ENCODE results near the gene ADAM19.
A peak's percentile ranks its signal among the peaks of the same experiment; 100 is the strongest.

The ADAM19 gene, protein sequence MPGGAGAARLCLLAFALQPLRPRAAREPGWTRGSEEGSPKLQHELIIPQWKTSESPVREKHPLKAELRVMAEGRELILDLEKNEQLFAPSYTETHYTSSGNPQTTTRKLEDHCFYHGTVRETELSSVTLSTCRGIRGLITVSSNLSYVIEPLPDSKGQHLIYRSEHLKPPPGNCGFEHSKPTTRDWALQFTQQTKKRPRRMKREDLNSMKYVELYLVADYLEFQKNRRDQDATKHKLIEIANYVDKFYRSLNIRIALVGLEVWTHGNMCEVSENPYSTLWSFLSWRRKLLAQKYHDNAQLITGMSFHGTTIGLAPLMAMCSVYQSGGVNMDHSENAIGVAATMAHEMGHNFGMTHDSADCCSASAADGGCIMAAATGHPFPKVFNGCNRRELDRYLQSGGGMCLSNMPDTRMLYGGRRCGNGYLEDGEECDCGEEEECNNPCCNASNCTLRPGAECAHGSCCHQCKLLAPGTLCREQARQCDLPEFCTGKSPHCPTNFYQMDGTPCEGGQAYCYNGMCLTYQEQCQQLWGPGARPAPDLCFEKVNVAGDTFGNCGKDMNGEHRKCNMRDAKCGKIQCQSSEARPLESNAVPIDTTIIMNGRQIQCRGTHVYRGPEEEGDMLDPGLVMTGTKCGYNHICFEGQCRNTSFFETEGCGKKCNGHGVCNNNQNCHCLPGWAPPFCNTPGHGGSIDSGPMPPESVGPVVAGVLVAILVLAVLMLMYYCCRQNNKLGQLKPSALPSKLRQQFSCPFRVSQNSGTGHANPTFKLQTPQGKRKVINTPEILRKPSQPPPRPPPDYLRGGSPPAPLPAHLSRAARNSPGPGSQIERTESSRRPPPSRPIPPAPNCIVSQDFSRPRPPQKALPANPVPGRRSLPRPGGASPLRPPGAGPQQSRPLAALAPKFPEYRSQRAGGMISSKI

DNA sequence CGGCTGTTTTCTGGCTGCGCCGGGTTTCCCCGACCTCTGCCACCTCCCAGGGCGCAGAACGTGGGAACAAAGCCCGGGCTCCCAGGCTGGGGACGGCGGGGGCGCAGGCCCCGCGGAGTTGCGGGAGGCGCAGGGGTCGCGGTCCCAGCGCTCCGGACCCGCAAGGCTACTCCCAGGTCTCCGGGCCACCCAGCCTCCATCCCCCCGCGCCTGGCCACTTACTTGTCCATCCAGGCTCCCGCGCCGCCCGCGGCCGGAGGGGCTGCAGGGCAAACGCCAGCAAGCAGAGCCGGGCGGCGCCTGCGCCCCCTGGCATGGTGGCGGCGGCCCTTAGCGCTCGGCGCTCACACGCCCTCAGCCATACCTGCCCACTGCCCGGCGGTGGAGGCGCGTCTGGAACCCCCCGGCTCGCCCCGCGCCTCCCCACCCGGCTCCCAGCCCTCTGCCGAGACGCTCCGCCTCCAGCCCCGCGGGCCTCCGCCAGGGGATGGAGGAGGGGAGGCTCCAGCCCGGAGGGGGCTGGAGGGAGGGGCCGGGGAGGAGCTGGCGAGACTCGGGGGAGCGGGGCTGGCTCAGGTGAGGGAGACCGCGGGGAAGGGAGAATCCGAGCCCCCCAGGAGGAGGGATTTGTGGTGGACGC, at the start of gene ADAM19:
Gene ADAM19, minus strand, starts transcription at position 395 of the 640 bp plus-strand sequence. Its CDS starts 79 bp downstream, at position 316.
- DNase-seq (ENCODE audit: low read depth in 2 of 2, low spot score in 1 of 2), result no peak

DNA sequence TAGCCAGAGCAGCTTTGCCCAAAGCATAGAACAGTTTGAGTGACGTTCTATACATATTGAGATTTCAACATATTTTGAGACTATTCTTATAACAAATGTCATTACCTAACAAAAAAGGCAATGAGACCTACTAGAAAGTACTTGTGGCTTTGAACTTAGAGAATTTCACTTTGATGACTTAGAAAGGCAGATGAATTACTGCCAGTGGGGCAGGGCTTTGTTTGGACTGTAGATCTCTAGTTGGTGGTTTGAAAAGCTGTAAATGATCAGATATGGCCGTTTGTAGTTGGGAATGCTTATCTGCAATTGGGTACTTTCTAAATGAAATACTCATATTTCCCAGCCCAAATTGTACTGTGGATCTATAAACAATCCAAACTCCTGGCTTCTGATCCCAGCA, 48.6 kb upstream of the ADAM19 start:
- DNase-seq (ENCODE audit: low read depth in 2 of 2, low spot score in 1 of 2), result no peak

DNA sequence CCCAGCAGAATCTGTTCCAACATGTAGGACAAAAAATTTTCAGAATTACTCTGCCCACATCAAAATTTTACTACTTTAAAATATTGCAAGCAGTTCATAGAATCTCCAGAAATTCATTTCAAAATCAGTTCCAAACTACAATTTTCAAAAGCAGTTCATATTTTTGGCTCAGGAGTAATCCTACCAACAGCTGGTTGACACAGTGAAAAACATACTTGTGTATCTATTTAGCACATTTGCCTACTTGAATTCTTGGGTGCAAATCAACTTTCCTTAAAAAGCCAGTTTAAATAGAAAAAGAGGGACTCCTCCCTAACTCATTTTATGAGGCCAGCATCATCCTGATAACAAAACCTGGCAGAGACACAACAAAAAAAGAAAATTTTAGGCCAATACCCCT, 45.2 kb upstream of the ADAM19 start:
- no peak for DNase-seq (ENCODE audit: low read depth in 2 of 2, low spot score in 1 of 2)

DNA sequence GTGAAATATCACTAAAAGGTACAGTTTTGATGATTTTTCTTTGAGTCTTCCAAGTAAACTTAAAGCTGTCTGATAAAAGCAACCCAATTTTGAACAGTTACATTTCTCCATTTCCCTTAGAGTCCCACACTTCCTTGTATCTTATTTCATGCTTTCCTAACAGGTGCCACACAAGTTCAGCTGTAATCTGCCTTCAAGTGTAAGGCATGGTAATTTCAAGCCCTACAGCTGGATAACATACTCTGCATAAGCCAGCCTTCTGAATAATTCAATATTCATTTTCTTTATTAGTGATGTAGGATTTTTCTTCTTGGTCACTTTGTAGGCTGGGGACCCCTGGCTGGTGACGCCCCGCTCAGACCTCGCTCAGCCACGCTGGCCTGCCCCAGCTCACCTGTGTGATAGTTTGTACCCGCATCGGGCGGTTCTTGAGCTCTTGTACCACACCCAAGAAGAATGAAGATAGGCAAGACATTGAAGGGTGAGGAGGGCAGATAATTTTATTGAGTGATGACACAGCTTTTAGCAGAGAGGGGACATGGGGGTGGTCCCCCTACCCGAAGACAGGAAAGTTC, 42.7 kb upstream of the ADAM19 start:
- no peak for DNase-seq (ENCODE audit: low read depth in 2 of 2, low spot score in 1 of 2)

DNA sequence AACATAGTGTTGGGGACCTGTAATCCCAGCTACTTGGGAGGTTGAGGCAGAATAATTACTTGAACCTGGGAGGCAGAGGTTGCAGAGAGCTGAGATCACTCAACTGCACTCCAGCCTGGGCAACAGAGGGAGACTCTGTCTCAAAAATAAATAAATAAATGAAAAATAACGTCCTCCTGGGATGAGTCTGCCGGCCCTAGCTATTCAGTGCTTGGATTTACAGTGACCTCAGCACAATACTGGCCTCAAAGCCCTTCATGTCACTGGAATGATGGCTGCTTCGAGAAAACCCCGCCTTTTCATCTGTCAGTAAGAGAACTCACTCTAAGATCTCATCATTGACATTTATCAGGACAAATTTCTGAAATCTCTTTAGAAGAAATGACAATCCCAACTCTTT, 41.2 kb upstream of the ADAM19 start:
- no peak for DNase-seq (ENCODE audit: low read depth in 2 of 2, low spot score in 1 of 2)

DNA sequence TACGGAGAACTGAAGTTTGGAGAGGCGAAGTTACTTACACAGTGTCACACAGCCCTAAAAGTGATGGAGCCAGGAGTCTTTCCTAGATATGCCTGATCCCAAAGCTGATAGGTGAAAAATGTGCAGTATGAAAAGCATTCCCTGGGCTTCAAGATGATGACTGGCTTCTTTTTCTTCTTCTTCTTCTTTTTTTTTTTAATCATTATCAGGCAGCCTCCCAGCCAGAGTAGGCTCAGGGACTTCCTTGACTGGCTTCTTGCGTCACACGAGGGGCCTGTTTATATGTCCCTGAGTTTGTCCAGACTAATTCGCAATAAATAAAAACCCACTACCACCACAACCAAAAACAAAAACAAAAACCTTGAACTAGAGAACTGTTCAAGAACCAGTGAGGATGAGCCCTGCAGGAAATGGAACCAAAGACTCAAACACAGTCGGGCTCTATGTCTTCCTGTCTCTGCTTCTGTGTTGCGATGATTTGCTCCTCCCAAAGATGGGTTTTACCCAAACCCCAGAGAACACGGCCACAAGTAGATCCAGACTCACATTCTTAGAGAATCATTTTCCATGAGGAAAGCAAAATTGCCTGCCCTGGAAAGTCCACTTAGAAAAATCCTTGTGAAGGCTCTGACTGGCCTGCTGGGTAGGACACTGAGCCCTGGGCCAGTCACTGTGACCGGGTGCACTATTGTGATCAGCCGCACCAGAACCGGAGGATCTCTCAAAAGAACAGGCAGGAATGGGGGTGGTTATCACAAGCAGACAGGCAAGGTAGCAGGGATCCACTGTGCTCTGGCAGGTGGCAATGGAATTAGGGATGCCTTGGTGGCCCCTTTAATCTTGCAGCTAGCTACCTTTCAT, 38.0 kb upstream of the ADAM19 start:
- no peak for DNase-seq (ENCODE audit: low read depth in 2 of 2, low spot score in 1 of 2)

DNA sequence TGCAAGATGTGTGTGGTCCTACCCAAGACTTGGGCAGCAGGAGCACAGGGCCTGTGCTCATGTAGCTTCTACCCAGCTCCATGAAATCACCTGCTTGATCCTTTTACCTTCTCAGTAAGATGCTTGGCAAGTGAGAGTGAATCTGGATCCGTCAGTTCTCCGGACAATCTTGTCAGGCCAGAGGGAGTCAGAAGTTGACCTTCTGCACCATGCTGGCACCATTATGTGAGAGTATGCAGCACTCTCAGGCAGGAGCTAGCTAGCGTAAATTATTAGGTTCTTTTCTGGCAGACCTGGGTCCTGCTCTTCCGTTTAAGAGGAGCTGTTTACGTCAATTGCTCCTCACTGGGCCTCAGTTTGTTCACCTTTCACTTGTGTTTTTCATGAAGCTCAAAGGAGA, 37.0 kb upstream of the ADAM19 start:
- no peak for DNase-seq (ENCODE audit: low read depth in 2 of 2, low spot score in 1 of 2)

DNA sequence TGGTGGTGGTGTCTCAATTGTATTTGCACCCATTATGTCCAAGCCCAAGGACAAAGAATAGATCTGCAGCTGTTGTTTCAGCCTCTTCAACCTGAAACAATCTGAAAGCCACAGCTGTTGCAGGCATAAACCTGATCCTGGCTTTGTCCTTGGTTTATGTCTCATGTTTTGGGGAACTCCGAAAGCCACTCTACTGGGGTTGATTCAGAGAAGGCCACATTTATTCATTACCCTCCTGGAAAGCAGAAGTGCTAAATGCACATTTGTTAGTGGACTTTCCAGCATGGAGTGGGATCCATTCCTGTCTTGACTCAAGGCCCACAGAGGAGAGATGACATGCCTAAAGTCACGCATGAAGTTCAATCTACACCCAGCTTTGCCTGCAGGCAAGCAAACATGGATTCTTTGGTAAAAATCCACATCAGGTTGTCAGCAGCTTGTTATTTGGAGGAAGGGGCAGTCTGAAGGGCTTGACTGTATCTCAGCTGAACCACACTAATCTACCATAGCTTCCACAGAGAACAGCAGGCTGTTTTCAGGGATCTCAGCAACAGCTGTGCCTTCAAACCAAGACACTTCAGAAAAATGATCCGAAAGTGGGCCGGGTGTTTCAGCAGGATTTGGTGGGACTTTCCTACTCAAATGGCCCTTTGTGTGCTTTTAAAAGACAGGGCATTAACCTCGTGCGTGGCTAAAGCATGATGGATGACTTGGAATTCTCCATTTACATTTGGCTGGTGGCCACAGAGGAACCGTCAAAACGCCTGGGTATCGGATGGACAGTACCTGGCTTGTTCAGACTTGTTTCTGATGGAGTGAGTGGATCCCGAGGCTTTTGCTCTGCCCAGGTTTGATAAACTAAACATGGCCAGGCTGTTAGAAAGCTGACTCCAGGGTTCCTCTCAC, 36.2 kb upstream of the ADAM19 start:
- DNase-seq (ENCODE audit: low read depth in 2 of 2, low spot score in 1 of 2), result no peak

DNA sequence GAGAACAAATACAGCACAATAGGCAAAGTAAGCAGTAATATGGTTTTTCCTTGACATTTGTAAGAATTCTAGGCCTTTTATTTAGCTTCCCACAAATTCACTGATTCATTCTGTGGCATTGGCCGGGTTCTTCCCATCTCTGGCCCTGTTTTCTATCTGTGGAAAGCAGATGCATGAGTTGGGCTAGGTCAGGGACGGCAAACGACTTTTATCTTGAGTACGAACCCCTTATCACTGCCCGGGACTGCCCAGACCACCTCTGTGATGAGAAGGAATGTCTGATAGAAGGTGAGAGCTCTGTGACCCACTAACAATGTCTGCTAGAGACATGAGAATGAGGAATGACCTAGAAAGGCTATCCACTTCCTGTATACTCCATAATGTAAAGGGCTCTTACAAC, 35.4 kb upstream of the ADAM19 start:
- no peak for DNase-seq (ENCODE audit: low read depth in 2 of 2, low spot score in 1 of 2)

DNA sequence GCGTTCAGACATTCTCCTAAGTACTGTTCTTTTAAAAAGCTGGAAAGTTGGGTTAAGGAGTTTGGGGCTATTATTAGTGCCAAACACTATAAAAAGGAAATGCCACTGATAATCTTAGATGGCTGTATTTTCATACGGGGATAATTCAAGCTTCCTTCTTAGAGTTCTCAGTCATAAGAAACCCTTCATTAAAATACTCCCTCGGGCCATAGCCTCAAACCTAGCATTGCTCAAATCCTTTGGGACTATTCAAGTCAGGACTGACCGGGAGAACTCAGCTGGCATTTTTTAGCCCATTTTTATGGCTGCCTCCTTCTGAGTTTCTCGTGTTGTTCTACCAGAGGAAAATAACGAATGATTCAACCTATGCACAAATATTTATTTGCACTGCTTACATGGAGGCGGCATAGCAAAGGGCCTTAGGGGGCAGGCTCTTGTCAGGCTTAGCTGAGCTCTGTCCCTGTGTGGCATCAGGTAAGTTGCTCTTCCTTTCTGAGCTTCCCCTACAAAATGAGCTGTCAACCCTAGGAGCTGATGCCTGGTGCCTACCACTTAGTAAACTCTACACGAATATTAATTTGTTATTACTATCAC, 33.5 kb upstream of the ADAM19 start:
- no peak for DNase-seq (ENCODE audit: low read depth in 2 of 2, low spot score in 1 of 2)

DNA sequence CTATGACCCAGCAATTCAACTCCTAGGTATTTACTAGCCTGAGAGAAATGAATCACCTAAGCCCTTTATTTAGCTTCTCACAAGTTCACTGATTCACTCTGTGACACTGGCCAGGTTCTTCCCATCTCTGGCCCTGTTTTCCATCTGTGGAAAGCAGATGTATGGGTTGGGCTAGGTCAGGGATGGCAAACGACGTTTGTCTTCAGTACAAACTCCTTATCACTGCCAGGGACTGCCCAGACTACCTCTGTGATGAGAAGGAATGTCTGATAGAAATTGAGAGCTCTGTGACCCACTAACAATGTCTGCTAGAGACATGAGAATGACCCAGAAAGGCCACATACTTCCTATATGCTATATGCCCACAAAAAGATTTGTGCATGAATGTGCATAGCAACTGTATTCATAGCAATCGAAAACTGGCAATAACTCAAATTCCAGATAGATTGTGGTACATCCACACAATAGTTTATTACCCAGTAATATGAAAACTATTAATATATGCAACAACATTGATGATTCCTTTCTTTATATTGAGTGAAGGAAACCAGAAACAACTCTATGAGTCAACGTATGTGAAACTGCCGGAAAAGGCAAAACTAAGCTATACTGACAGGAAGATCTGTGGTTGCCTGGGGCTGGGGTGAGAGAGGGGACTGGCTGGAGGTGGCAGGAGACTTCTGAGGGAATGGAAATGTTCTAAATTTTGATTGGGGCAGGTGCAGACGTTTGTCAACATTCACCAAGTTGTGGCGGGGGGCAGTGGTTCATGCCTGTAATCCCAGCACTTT, 32.0 kb upstream of the ADAM19 start:
- peak; percentile 12 to 48 for DNase-seq (ENCODE audit: low read depth in 2 of 2, low spot score in 1 of 2)

DNA sequence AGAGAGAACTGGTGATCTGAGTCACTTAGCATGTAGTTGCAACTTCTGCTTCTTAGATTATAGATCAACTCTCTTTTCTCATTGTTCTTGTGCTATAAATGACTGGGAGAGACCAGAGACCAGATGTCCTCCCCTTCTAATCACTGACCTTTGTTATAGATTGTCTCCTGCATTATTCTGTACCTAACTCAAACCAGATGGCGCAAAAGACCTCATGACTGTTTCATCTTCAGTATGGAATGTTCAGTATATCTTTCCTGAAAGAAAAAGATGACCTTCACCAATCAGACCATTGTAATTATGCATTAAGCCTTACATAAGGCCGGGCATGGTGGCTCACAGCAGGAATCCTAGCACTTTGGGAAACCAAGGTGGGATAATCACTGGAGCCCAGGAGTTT, 30.5 kb upstream of the ADAM19 start:
- DNase-seq (ENCODE audit: low read depth in 2 of 2, low spot score in 1 of 2), result no peak

DNA sequence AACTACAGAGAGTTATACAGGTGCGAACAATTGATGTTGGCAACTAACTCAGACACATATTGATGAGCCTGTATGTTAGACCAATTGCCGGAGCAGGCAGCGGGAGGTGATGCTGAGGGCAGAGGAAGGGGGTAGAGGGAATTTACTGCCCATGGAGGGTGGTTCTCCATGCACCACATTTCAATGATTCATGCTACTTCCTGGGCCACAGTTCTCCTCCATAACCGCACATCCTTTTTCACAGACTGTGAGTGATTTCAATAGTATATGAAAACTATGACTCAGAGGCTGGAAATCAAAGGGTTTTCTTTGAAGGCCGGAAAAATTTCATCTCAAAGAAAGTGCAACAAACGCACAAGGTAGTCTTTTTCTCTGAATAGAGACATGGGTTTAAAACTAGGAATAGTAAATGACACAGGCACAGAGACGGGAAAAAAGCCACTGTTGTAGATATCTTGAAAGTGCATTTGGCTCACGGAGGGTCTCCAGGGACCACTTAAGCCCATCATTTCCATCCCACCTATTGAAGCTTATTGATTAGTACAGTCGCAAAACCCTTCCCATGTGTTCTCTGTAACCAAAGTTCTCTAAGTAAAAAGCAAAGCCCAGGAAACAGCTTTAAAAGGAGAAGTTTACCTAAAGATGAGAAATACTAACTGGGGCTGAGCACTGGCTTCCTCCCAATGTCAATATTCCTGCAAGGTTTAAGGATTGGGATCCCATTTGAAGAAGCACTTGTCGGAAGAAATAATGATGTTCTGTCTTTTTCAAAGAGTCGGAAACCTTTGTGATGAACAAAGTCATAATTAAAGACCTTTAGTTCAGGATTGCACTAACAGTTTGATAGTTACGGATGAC, 28.0 kb upstream of the ADAM19 start:
- DNase-seq (ENCODE audit: low read depth in 2 of 2, low spot score in 1 of 2), result peak; percentile 28 to 34

DNA sequence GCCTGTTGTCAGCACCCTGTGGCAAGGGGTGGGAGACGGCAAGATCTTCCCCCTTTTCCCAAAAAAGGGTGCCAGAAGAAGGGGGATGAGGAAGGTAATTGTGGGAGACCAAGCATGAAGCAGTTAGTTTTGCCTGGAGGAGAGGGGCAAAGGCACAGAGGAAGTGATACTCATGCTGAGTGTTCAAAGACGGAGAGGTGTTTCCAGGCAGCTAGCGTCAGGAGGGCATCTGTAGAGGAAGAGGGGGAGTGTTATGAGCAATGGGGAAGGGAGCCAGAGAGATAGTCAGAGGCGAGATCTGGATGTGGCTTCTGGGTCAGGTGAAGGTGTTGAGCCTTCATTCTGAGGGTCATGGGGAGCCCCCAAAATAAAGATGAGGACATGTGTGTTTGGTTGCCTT, 26.9 kb upstream of the ADAM19 start:
- no peak for DNase-seq (ENCODE audit: low read depth in 2 of 2, low spot score in 1 of 2)

DNA sequence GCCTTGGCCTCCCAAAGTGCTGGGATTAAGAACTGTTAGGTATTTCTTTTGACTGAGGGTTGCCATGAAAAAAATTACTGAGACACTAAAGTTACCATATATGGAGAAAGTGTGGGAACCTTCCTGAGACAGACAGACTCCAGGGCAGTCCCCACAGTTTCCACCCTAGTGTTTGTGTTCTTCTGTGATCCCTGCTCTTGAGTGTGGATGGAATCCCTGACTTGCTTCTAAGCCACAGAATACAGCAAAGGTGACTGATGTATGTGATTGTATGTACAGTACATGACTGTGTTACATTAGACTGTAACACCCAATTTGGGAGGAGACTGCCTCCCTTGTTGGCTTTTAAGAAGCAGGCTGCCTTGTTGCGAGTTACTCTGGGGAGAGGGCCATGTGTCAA, 24.7 kb upstream of the ADAM19 start:
- no peak for DNase-seq (ENCODE audit: low read depth in 2 of 2, low spot score in 1 of 2)

DNA sequence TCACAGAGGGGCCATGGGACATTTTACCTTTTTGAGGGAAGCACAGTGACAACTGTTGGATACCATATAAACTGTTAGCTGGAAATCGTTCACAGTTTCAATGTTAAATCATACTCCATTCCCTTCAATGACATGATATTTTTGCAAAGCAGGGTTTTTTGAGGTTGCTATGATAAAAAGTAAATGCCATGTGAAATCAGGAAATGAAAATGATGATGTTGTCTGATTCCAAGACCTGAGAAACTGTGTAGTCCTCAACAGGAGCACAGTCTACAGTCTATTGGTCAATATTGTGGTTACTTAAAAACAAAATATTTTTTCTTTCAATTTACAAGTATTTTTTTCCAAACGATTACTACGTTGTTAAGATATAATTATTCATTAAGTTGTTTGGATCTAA, 24.0 kb upstream of the ADAM19 start:
- DNase-seq (ENCODE audit: low read depth in 2 of 2, low spot score in 1 of 2), result no peak

DNA sequence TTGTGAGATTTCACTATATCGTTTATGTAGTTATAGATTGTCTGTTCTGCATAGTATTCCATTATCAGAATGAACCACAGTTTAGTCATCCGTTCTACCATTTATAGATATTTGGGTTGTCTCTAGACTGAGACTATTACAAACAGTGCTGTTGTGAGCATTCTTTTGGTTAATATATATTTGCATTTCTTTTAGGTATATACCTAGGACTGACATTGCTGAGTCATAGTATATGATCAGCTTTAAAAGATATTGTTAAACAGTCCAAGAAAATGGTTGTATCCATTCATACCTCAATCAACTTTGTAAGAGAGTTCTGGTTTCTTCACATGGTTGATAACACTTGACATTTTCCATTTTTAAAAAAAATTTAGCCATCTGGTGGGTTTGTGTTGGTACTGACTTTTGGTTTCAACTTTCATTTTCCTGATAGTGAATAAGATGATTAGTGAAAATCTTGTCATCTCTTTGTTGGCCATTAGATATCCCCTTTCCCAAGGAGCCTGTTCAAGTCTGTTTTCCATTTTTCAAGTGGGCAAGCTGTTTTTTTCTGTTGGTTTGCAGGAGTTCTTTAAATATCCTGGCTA, 22.9 kb upstream of the ADAM19 start:
- no peak for DNase-seq (ENCODE audit: low read depth in 2 of 2, low spot score in 1 of 2)
